Left hindlimb (tissue), 1 donor: ENCODE measurements around the gene RHOD.

ENCODE experiments used
- DNase-seq: peaks from one replicate; pipeline ENCODE4 v3.0.0-alpha.2; 2018

Gene RHOD

DNA sequence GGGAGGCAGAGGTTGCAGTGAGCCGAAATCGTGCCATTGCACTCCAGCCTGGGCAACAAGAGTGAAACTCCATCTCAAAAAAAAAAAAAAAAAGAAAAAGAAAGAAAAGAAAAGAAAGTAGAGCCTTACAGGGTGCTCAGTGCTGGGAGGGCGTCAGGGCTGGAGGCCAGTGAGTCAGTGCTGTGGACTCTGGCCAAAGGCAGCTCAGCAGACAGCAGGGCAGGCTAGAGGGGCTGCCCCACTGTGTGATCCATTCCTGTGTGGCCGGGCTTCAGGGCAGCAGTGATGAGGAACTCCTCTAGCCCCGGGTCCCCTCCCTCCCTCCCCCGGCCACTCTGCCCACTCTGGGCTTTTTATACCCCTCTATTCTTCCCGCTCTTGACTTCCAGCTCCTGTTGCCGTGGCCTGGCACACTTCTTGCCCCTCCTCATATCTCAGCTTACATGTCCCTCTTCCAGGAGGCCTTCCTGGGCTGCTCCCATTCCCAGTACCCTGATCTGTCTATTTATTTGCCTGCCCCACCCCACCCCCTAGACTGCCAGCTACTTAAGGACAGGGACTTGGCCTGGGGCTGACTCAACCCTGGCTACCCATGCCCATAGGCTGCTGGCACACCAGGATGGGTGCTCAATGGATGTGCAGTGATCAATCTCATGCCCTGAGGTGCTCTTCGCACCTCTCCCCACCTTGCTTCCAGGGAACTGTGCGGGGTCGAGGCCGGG is 23.7 kb upstream of the RHOD start:
- DNase-seq = no peak

DNA sequence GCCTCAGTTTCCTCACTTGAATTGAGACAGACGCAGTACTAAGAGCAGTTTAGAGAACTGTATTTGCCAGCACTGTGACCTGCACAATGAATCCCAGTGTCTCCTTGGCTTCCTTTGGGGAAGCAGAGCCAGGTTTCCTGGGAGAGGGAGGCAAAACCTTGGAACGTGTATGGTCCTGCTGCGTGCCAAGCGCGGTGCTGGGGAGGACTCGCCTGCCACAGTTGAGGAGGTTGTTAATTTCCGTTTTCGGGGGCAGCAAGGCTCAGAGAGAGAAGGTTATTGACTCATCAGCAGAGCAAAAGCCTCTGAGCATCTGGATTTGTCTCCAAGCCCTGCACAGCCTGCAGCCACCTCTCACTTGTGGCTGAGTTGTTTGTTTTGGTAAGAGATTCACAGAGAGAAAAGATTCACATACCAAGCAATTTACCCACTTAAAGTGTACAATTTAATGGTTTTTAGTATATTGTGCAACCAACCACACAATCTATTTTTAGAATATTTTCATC is 22.9 kb upstream of the RHOD start:
- DNase-seq = no peak

DNA sequence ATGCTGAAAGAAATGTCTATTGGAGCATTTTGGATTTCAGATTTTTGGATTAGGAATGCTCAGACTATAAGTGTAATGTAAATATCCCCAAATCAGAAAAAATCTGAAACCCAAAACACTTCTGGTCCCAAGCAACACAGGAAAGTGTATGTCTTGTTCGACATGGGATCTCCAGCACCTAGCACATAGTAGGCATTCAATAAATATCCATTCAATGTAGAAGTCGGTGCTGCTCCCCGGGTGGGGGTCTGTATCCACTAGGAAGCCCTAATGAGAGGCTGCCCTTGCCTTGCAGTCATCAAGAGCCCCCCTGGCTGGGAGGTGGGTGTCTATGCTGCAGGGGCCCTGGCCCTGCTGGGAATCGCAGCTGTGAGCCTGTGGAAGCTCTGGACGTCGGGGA is 22.3 kb upstream of the RHOD start:
- DNase-seq = no peak

DNA sequence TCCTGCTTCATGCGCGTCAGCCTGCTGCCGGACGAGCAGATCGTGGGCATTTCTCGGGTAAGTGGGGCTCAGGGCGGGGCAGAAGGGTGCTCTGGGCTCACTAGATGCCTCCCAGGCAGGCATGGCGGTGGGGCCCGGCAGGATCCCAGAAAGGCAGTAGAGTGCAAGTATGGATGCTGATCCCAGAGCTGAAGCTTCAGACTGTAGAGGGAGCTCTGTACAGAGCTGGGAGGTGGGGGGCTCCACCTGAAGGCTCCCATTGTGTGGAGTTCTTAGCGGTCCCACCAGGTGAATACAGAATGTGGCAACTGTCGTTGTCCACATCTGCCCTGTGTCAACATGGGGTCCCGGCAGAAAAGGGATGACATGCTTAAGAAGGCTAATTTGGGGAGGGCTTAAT is 16.5 kb upstream of the RHOD start:
- no peak for DNase-seq

DNA sequence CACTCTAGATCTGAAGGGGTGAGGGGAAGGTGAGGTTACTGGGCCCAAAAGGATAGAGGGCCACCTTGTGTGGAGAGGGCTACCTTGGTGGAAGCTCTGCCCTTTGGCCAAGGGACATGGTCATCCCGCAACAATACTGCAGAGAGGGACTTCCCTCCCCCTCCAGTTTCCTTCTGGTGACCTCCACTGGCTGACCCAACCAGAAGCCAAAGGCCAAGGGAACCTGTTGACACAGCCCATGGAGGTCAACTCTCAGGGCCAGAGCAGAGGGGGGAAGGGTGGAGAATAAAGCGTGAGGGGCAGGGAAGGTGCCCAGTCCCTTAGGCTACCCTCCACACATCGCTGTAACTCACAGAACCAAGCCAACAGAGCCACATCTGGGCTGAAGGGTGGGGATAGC is 15.0 kb upstream of the RHOD start:
- no peak for DNase-seq

DNA sequence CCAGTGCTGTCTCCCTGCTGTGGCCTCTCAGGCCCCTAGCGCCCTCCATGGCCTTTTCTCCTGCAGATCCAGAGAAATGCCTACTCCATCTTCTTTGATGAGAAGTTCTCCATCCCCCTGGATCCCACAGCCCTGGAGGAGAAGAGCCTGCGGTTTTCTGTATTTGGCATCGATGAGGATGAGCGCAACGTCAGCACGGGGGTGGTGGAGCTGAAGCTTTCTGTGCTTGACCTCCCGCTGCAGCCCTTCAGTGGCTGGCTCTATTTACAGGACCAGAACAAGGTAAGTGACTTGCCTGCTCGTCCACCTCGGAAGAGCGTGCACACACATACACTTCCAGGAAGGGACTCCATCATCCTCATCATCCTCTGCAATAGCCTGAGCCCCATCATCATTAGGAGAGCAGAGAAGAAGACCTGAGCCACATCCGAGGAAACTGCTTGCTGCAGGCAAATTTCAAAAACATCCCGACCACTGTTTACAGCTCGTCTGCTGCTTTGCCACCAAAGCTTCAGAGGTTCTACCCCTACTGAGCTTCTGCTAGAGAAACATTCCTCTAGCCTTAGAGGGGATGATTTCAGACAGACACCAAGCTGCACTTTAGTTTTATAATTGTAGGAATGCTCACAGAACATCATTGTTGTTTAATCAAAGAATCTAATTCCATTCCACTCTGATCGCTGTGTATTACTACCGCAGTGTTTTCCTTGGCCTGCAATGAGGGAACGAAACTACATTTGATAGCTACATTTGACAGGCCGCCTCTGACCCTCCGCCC is 12.9 kb upstream of the RHOD start:
- DNase-seq = no peak

DNA sequence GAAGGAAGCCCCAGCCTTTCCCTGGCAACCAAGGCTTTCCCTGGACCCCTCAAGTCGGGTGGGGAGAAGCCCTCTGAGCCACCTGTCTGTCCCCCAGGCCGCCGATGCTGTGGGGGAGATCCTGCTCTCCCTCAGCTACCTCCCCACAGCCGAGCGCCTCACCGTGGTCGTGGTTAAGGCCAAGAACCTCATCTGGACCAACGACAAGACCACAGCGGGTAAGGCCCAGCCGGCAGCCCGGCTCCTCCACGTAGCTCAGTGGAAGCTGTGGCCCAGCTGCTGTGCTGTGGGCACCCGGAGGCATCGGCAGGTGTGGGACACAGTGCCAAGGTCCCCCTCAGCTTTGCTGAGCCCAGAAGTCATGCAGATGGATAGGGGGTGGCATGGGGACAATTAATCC is 12.2 kb upstream of the RHOD start:
- no peak for DNase-seq

DNA sequence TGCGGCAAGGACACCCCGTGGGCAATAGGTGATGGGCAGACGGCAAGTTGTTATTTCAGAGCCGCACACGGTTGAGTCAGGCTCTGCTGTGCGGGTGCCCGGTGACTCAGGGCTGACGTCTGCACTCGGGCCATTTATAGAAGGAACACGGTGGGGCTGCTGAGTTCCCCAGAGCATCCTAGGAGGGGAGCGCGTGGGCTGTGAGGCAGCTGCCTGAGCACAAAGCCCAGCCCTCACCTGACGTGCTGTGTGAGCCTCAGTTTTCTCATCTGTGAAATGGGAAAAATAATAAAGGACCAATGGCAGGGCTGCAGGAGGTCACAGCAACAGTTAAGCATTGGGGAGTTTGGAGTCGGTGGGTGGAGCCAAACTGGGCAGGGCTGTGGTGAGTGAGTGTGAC is 11.3 kb upstream of the RHOD start:
- no peak for DNase-seq

DNA sequence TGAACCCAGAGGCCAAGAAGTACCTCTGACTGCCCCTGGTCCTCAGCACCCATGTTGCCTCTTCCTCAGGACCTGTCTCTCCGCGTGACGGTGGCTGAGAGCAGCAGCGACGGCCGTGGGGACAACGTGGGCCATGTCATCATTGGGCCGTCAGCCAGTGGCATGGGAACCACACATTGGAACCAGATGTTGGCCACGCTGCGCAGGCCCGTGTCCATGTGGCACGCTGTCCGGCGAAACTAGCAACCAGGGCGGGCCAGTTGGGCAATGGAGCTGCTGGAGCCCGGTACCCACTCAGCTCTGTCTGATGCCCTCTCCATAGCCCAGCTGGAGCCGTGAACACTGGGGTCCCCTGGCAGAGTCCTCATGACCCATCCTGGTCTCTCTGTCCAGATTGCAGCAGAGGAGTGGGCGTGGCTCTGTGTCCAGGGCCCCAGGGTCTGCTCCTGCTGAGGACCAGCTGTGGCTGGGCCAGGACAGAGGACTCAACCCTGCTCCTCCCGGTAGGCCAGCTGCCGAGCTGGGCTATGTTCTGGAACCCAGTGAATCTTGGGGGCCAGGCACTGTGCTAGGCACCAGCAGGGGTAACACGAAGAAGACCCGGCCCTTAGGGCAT is 8.0 kb upstream of the RHOD start:
- DNase-seq = peak; percentile 27

DNA sequence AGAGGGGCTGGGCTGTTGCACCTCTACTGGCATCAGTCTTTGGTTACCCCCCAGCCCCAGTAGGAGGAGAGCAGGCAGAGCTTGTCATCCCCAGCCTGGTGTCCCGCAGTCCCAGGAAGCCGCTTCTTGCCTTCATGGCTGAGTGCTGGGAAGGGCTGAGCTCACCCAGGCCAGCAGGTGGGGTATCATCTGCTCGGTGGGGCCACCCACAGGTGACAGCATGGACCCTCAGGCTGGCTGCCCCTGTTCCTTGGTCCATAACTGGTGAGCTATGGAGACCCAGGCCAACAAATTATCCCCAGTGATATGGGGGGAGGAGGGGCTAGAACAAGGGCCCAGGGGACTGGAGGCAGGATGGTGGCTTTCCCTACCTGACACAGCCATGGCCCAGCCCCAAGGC is 6.5 kb upstream of the RHOD start:
- DNase-seq = no peak

DNA sequence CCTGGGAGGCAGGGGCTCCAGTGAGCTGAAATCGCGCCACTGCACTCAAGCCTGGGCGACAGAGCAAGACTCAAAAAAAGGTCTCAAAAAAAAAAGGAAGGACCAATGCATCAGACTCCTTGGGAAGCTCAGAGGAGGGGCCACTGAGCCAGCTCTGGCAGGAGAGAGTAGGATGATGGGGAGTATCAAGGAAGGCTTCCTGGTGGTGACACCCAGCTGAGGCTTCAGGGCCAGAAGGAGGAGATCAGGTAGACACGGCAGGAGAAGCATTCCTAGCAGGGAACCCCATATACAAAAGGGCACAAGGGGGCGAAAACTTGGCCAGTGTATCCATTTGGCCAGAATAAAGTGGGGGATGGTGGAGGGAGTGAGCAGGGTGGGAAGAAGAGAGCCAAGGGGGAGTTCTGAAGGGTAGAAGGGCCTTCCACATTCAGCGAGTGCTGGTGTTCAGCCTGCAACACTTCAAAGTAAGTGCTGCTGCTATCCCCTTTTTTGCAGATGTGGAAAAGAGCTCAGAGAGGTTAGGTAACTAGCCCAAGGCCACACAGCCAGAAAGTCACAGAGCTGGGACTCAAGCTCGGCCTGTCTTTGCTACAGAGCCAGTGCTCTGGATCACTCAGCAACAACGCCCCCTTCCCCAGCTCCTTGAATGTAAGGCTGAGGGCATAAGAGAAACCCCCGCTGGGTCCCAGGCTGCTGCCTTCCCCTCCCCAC is 5.3 kb upstream of the RHOD start:
- no peak for DNase-seq

DNA sequence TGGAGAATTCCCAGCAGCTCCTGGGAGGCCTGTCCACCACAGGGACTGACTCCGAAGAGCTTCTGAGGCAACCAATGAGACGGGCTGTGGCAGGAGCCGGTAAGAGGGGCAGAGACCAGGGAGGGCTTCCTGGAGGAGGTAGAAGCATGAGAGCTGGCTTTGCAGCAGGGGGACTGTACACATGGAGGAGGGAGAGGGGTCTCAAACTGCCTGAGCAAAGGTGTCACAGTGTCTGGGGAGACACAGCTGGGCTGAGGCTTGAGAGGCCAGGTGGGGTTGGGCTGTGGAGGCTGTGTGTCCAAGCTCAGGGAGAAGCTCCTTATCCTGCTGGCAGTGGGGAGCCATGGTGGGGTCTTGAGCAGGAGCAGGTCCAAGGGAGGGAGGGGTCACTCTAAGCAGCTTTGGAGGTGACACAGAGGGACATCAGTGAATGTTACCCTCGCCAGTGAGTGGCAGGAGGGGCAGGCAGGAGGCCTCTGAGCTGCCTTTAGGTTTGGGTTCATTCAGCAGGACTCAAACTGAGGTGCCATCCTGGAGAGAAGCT is 4.6 kb upstream of the RHOD start:
- DNase-seq = peak; percentile 23

DNA sequence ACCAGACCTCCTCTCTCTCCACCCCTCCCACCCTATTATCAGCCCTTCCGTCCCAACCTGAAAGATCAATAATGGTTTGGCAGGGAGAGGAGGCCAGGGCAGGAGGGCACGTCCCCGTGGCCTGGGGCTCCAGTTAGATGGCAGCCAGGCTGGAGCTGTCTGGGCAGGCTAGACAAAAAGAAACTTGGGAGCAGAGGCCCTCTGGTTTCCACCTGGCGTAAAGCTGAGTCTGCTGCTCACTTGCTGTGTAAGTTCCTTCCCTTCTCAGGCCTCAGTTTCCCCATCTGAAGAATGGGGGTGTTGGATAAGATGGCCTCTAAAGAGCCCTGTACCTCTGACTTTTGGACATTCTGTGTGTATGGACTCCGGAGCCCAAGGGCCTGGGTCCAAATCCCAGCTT is 3.8 kb upstream of the RHOD start:
- no peak for DNase-seq

DNA sequence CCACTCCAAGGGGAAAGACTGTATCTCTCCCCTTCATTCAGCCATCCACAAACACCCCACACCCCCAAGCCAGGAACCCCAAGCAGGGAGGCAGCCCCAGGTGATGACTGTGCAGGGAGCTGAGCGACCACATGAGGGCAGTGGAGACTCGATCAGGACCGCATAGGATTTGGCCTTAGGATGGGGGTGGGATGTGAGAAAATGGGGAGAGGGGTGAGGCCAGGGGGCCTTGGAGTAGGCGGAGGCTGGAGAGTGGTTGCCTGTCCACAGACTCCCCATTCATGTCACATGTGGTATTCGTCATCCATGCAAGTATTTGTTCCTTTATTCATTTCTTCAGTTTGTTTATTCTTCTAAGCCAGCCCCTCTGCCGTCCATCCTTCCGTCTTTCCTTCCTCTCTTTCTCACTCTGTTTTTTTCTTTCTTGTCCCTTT is 2.7 kb upstream of the RHOD start:
- DNase-seq = peak; percentile 67

DNA sequence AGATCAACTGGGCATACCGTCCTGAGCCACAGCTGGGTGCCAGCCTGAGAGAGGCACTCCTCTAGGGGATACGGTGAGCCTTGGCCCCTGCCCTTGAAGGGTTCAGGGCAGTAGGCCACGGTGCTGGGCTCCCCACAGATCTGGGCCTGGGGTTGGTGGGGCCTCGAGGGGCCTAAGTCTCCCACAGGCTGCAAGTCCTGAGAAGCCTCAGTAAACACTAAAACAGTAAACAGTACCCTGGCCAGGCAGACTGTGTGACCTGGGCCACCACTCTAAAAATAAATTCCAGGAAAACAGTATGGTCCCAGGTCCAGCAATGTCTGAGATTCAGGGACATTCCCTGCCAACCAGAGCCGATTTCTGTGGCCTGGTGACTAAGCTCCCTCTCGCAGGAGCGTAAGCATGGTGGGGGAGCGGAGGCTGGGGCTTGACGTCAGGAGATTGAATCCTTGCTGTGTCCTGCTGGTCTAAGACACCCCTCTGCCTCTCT is 2.3 kb upstream of the RHOD start:
- DNase-seq = no peak

DNA sequence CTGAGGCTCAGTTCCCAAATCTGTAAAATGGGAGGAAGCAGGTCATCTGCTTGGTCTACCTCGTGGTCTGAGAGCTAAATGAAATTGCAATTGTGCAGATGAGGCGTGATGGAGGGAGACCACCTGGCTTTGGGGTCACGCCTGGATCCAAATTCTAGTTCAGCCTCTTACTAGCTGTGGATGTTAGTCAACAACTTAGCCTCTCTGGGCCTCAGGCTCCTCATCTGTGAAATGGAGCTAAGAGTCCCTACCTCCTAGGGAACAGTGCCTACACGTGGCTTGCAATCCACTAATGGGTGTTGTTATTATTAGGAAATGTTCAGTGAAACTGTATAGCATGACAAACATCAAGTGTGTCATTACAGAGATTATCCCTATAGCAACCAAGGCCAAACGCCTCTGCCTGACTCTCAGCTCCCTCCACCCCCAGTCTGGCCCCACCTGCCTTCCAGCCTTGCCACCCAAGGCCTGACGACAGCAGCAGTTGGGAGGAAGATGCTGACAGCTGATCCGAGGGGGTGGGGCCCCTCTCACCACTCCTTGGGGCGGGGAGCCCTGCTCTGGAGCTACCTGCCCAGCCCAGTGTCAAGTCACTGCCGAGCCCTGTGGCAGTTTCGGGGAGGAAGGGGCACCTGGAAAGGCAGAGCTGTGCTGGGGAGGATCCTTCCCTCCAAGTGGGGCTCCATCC is 1.7 kb upstream of the RHOD start:
- no peak for DNase-seq

DNA sequence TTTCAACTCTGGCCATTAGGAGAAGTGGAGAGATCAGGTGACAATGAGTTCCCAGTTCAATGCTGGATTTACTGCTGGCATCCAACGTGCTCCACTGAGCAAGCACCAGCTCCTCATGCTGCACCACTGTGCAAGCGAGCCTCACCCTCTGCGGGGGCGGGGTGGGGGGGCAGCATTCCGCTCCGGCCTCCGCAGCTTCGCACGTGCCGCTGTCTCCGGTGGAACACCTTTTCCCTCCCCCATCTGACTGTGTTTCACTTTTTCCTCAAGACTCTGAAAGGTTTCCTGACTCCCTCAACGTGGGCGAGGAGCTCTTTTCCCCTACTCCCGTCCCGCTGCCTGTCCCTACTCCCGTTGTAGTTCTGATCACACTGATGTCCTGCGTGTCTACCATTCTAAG is 835 bp upstream of the RHOD start:
- DNase-seq = no peak

DNA sequence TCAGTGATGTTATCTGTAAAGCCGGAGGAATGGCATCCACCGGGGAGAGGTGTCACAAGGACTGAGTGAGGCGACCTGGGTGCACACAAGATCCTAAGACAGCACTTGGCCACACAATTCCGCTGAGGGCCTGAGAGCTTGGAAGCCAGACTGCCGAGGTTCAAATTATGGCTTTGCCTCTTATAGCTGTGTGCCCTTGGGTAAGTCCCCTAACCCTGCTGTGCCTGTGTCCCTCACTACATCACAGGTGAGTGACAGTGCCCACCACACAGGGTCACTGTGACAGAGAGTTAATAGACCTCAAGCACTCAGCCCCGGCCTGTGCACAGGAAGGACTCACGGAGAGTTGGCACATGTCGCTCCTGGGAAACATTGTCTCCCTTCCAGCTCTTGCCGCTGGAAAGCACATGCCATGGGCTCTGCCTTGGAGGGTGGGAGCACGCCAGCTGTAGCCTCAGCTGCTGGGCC is 592 bp downstream of the RHOD start:
- no peak for DNase-seq

DNA sequence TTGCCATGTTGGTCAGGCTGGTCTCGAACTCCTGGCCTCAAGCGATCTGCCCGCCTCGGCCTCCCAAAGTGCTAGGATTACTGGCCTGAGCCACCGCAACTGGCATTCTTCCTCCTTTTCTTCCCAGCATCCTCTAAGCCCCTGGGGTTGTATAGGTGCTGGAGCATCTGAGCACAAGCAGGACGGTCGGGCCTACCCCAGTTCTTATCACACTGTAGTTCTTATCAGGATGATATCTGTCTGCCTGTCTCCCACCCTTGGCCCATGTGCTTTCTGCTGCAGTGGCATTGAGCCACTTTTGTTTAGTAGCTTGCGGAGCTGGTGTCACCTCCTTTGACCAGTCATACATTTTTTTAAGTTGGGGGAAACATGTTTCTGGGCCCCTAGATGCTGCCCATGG is 1.9 kb downstream of the RHOD start:
- DNase-seq = no peak

DNA sequence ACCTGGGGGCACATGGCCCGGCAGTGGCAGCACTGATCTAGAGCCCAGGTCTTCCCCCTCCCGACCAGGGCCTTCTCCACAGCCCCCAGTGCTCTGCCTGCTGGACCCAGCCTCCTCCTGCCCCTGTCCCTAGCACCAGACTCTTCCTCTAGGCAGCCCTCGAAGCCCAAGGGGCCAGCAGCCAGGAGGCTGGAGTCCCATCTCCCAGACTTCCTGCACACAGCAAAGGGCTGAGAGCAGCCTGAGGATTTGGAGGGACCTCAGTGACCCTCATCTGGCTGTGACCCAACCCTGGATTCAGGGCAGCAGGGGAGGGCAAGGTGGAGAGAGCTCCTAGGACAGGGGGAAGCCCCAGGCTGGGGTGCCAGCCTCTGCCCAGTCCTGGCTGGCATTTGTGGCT is 3.0 kb downstream of the RHOD start:
- DNase-seq = no peak

DNA sequence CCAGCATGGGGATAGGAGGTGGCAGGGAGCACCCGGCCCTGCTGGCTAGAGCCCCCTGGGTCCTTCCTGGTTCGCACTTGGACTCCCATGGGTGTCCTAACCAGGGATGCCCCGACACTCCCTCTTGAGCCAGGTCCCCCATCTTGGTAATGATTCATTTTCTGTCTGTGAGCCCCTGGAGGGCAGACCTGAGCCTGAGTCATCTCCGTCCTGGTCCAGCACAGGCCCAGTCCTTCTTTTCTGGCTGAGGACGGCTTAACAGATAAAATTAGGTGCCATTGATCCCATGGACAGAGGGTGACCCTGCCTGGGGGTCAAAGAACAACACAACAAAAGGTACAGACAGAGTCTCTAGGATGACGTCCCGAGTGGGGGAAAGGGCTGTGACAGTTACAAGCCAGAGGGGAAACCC is 3.5 kb downstream of the RHOD start:
- no peak for DNase-seq
